ENCODE results near the gene ELMO3.

- TF ChIP-seq, protein P1, sequence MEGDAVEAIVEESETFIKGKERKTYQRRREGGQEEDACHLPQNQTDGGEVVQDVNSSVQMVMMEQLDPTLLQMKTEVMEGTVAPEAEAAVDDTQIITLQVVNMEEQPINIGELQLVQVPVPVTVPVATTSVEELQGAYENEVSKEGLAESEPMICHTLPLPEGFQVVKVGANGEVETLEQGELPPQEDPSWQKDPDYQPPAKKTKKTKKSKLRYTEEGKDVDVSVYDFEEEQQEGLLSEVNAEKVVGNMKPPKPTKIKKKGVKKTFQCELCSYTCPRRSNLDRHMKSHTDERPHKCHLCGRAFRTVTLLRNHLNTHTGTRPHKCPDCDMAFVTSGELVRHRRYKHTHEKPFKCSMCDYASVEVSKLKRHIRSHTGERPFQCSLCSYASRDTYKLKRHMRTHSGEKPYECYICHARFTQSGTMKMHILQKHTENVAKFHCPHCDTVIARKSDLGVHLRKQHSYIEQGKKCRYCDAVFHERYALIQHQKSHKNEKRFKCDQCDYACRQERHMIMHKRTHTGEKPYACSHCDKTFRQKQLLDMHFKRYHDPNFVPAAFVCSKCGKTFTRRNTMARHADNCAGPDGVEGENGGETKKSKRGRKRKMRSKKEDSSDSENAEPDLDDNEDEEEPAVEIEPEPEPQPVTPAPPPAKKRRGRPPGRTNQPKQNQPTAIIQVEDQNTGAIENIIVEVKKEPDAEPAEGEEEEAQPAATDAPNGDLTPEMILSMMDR (IDR thresholded peaks at IDR 0.05), result no peak
- no peak for TF ChIP-seq POLR2A (IDR thresholded peaks at IDR 0.05)
Measured at GRCh38 chr16:67216612-67217490, 17.9 kb downstream of the ELMO3 start.

All from ovary (tissue), 3 donors.